PFSK-1 (cell line): Measurements from ENCODE around the gene SHTN1.

Source experiments
- FOXP2 ChIP-seq: optimal IDR thresholded peaks from 2 replicates; pipeline ENCODE3; 2011; ENCODE audit warnings: borderline replicate concordance, control low read depth, inconsistent platforms; ENCODE audit not compliant: insufficient read depth; ENCODE audit errors: extremely low read length, extremely low read depth
- POLR2AphosphoS5 ChIP-seq: IDR thresholded peaks from 2 replicates; pipeline ENCODE4 v1.6.1; 2012; ENCODE audit warnings: low read depth, mild to moderate bottlenecking, control low read depth, low read length, moderate library complexity
- SIN3A ChIP-seq: IDR thresholded peaks from 2 replicates; pipeline ENCODE4 v1.6.1; 2012; ENCODE audit warnings: mild to moderate bottlenecking, low read length, moderate library complexity, borderline replicate concordance; ENCODE audit not compliant: insufficient read depth
- TAF1 ChIP-seq: IDR thresholded peaks from 2 replicates; pipeline ENCODE4 v1.6.1; 2012; ENCODE audit warnings: low read length, control low read depth, borderline replicate concordance; ENCODE audit not compliant: insufficient read depth
- TF ChIP-seq, protein P1 (sequence below), 2 experiments: IDR thresholded peaks; 2 replicates each; pipeline versions ENCODE4 v1.6.1 to v1.8.0; 2011 to 2012; ENCODE audit warnings: low read depth in 2 of 2, low read length in 2 of 2, control low read depth in 1 of 2, inconsistent platforms in 1 of 2, mild to moderate bottlenecking in 1 of 2, moderate library complexity in 1 of 2; ENCODE audit not compliant: insufficient read depth in 1 of 2

The SHTN1 gene

DNA sequence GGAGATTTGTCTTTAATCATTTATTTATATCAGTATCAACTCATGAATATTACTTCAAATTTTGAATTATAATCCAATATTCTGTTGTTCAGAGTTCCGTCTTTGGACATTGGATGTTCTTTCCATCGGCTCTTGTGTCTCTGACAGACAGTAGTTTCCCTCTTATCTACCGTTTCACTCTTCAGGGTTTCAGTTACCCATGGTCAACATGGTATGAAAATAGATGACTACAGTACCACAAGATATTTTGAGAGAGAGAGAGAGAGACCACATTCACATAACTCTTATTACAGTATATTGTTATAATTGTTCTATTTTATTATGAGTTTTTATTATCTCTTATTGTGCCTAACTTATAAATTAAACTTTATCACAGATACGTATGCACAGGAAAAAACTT is 6.8 kb downstream of the SHTN1 start:
- TF ChIP-seq TAF1 = no peak
- TF ChIP-seq FOXP2 = no peak
- TF ChIP-seq SIN3A = no peak
- TF ChIP-seq, protein P1, sequence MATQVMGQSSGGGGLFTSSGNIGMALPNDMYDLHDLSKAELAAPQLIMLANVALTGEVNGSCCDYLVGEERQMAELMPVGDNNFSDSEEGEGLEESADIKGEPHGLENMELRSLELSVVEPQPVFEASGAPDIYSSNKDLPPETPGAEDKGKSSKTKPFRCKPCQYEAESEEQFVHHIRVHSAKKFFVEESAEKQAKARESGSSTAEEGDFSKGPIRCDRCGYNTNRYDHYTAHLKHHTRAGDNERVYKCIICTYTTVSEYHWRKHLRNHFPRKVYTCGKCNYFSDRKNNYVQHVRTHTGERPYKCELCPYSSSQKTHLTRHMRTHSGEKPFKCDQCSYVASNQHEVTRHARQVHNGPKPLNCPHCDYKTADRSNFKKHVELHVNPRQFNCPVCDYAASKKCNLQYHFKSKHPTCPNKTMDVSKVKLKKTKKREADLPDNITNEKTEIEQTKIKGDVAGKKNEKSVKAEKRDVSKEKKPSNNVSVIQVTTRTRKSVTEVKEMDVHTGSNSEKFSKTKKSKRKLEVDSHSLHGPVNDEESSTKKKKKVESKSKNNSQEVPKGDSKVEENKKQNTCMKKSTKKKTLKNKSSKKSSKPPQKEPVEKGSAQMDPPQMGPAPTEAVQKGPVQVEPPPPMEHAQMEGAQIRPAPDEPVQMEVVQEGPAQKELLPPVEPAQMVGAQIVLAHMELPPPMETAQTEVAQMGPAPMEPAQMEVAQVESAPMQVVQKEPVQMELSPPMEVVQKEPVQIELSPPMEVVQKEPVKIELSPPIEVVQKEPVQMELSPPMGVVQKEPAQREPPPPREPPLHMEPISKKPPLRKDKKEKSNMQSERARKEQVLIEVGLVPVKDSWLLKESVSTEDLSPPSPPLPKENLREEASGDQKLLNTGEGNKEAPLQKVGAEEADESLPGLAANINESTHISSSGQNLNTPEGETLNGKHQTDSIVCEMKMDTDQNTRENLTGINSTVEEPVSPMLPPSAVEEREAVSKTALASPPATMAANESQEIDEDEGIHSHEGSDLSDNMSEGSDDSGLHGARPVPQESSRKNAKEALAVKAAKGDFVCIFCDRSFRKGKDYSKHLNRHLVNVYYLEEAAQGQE (IDR thresholded peaks at IDR 0.05; ENCODE audit: insufficient read depth in 1 of 2, low read depth in 2 of 2, low read length in 2 of 2) = no peak
- no peak for TF ChIP-seq POLR2AphosphoS5

DNA sequence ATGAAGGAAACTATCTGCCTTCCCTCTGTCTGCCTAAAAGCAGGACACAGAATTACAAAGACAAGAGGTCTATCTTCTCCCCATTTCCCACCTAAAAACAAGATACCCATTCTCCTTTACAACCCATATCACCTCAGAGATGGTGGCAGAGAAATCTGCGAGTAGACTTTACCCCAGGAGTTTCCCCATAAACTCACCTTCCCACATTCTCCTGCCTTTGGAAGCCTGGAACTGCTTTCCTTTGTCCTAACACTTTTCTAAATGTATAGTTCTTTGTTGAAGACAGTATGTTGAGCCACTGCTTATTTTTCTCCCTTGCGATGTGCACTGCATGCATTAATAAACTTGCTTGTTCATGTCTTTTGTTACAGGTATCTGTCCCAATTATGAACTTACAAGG is 8.0 kb downstream of the SHTN1 start:
- no peak for TF ChIP-seq TAF1
- TF ChIP-seq, protein P1 (IDR thresholded peaks at IDR 0.05; ENCODE audit: insufficient read depth in 1 of 2, low read depth in 2 of 2, low read length in 2 of 2) = no peak

DNA sequence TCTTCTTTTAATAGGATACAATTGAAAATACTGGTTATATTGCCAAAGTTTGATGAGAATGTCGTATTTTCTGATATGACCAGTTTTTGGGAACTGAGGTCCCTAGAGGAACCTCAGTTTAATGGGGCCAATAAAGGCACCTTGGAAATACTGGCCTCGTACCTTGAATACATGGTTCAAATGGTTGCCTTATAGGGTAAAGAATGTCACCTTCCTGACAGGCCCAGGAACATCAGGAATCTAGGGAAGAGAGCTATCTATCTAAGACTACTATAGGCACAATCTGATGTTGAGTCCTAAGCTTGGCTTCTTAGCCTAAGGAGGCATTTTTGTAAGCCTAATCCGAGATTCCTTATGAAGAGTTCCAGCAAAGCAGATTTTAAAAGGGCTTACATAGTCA is 9.3 kb downstream of the SHTN1 start:
- TF ChIP-seq POLR2AphosphoS5 (no peak), SIN3A (no peak), FOXP2 (no peak), TAF1 (no peak)
- TF ChIP-seq, protein P1 (IDR thresholded peaks at IDR 0.05; ENCODE audit: insufficient read depth in 1 of 2, low read depth in 2 of 2, low read length in 2 of 2) = no peak

DNA sequence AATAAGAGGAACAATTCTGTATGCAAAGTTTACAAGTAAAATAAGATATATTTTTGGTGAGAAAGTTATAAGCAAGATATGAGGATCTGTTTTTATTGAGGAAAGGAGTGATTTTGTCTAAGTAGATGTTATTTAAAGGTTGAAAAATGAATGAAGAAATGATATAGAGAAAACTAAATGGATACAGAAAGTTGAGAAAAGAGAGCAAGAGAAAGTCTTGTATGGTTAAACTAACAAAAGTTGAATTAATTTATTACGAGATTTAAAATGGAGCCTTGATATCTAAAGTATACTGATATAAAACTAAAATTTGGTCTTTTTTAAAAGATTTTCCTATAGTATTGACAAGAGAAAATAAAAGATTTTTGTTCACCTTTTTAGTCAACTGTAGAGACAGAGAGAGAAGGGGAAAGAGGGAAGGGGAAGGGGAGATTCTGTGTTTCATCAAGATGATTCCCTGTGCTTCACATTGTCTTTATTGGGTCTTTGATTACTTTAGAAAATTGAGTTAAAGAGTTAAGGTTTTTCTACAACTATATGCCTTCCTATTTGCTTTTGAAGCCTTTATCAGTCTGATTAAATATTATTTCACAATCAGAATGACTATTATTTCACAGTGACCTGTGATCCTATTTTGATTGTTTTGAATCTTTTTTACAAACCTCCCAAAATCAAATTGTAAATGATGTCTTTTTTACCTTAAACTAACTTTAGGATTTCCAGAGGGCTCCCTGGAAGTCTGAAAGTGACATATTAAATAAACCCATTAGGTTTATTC is 10.7 kb downstream of the SHTN1 start:
- TF ChIP-seq TAF1 (no peak), POLR2AphosphoS5 (no peak), SIN3A (no peak), FOXP2 (no peak)
- TF ChIP-seq, protein P1 (IDR thresholded peaks at IDR 0.05; ENCODE audit: insufficient read depth in 1 of 2, low read depth in 2 of 2, low read length in 2 of 2) = no peak

DNA sequence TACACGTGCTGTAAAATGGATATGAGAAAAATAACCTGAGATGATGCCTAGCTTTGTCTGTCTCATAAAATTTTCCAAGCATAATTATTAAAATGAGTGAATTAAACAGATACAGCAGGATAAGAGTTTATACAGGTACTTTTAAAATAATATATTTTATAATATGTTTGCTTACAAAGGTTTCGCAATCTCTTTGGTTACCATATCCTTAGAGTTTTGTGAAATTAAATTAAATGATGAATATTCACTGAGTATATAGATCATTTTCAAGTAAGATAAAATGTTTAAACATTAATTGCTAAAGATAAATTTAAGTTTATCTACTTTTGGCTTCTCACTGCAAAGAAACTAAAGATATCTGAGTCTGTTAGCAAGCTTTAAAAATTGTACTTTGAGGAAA is 11.4 kb downstream of the SHTN1 start:
- TF ChIP-seq POLR2AphosphoS5 (no peak), SIN3A (no peak), TAF1 (no peak), FOXP2 (no peak)
- TF ChIP-seq, protein P1 (IDR thresholded peaks at IDR 0.05; ENCODE audit: insufficient read depth in 1 of 2, low read depth in 2 of 2, low read length in 2 of 2) = no peak
